MM.1S (cell line): Measurements from ENCODE around the gene RXRA.

Experiments used
- DNase-seq: peaks from one replicate; pipeline ENCODE4 v3.0.0-alpha.2; 2015
- H2AFZ ChIP-seq: fragments of 300-600 bp; sonication (generic); 2 replicates; pipeline ENCODE4 v1.6.0; 2016; ENCODE audit warnings: antibody characterized with exemption, low read length
- H3F3A ChIP-seq: fragments of 300-600 bp; sonication (generic); 2 replicates; pipeline ENCODE4 v1.6.1; 2016; ENCODE audit warnings: mild to moderate bottlenecking, antibody characterized with exemption, low read length, moderate library complexity, mixed read lengths; ENCODE audit not compliant: insufficient read depth
- H3K27ac ChIP-seq: fragments of 300-600 bp; sonication (generic); 2 replicates; pipeline ENCODE4 v1.5.1; 2016; ENCODE audit warnings: mild to moderate bottlenecking, low read length
- H3K27me3 ChIP-seq: fragments of 300-600 bp; sonication (generic); replicated peaks from 2 replicates; pipeline ENCODE4 v1.6.0; 2016; ENCODE audit warnings: low read length; ENCODE audit not compliant: insufficient read depth
- H3K36me3 ChIP-seq: fragments of 300-600 bp; sonication (generic); replicated peaks from 2 replicates; pipeline ENCODE4 v1.6.1; 2016; ENCODE audit warnings: mild to moderate bottlenecking, low read length, mixed read lengths; ENCODE audit not compliant: insufficient read depth
- H3K4me1 ChIP-seq: fragments of 300-600 bp; sonication (generic); 2 replicates; pipeline ENCODE4 v1.6.1; 2016; ENCODE audit warnings: low read length, mixed read lengths
- H3K4me2 ChIP-seq: fragments of 300-600 bp; sonication (generic); 2 replicates; pipeline ENCODE4 v1.6.0; 2016; ENCODE audit warnings: low read depth, low read length
- H3K4me3 ChIP-seq: fragments of 300-600 bp; sonication (generic); 2 replicates; pipeline ENCODE4 v1.5.1; 2016; ENCODE audit warnings: low read length, mixed read lengths
- H3K79me2 ChIP-seq: fragments of 300-600 bp; sonication (generic); 2 replicates; pipeline ENCODE4 v1.6.1; 2016; ENCODE audit warnings: mixed run types, low read length, mixed read lengths
- H3K9ac ChIP-seq: fragments of 300-600 bp; sonication (generic); 2 replicates; pipeline ENCODE4 v1.6.1; 2016; ENCODE audit warnings: low read length, mixed read lengths
- H3K9me2 ChIP-seq: fragments of 300-600 bp; sonication (generic); replicated peaks from 2 replicates; pipeline ENCODE4 v1.6.1; 2016; ENCODE audit warnings: mild to moderate bottlenecking, low read length, mixed read lengths; ENCODE audit not compliant: insufficient read depth
- H3K9me3 ChIP-seq: fragments of 300-600 bp; sonication (generic); replicated peaks from 2 replicates; pipeline ENCODE4 v1.6.1; 2016; ENCODE audit warnings: mild to moderate bottlenecking, low read length, mixed read lengths; ENCODE audit not compliant: insufficient read depth
- H4K20me1 ChIP-seq: fragments of 300-600 bp; sonication (generic); 2 replicates; pipeline ENCODE4 v1.6.1; 2016; ENCODE audit warnings: mild to moderate bottlenecking, low read length, moderate library complexity, mixed read lengths; ENCODE audit not compliant: insufficient read depth
- CTCF ChIP-seq: fragments of 300-600 bp; sonication (generic); IDR thresholded peaks from 2 replicates; pipeline ENCODE4 v1.5.1; 2016; ENCODE audit warnings: antibody characterized with exemption, low read length, mixed read lengths
- EZH2 ChIP-seq: fragments of 300-600 bp; sonication (generic); optimal IDR thresholded peaks from 2 replicates; pipeline ENCODE3; 2017; ENCODE audit warnings: low read depth, mild to moderate bottlenecking, antibody characterized with exemption, low read length, mixed read lengths
- EZH2phosphoT487 ChIP-seq: fragments of 300-600 bp; sonication (generic); IDR thresholded peaks from 2 replicates; pipeline ENCODE4 v1.6.1; 2018; ENCODE audit warnings: antibody characterized with exemption, low read length

RXRA gene

GRCh38 chr9:134410071-134410834 lies 84.0 kb downstream of the RXRA start:
- no peaks in the 10 kb centered on the region; the same call in 1 of the 2 replicates for H3K79me2 ChIP-seq
- no peak for DNase-seq
- TF ChIP-seq EZH2: no peak
- no peak for TF ChIP-seq EZH2phosphoT487
- TF ChIP-seq CTCF: no peak
- H3K27ac ChIP-seq: no peak overlapping the region
- H3K4me2 ChIP-seq: no peak overlapping the region
- H3K9me2 ChIP-seq: no peaks in the 10 kb centered on the region
- no peaks in the 10 kb centered on the region for H3K9me3 ChIP-seq
- no peak overlapping the region for H2AFZ ChIP-seq
- H3K4me3 ChIP-seq: no peak overlapping the region
- no peaks in the 10 kb centered on the region for H4K20me1 ChIP-seq
- no peaks in the 10 kb centered on the region for H3K27me3 ChIP-seq
- no peaks in the 10 kb centered on the region for H3K36me3 ChIP-seq
- peaks cover 16% of the 10 kb centered on the region for H3K4me1 ChIP-seq
- H3F3A ChIP-seq: no peaks in the 10 kb centered on the region
- no peak overlapping the region for H3K9ac ChIP-seq

- Histone ChIP-seq H3F3A (no peaks in the 10 kb centered on the region), H3K4me3 (no peak overlapping the region), H3K4me2 (no peak overlapping the region), H4K20me1 (no peaks in the 10 kb centered on the region), H3K9ac (no peak overlapping the region), H3K4me1 (peaks cover 16% of the 10 kb centered on the region), H3K27ac (no peak overlapping the region), H2AFZ (no peak overlapping the region), H3K9me2 (no peaks in the 10 kb centered on the region), H3K79me2 (no peaks in the 10 kb centered on the region; the same call in 1 of the 2 replicates), H3K9me3 (no peaks in the 10 kb centered on the region), H3K27me3 (no peaks in the 10 kb centered on the region), H3K36me3 (no peaks in the 10 kb centered on the region)
- no peak for DNase-seq
- no peak for TF ChIP-seq EZH2
- TF ChIP-seq CTCF: no peak
- TF ChIP-seq EZH2phosphoT487: no peak
Measured at GRCh38 chr9:134410835-134411217, 84.6 kb downstream of the RXRA start.

- no peak for TF ChIP-seq CTCF
- no peak for TF ChIP-seq EZH2
- H3K79me2 ChIP-seq: no peaks in the 10 kb centered on the region; the same call in 1 of the 2 replicates
- peaks cover 12% of the 10 kb centered on the region for H3K4me1 ChIP-seq
- H3K9me2 ChIP-seq: no peaks in the 10 kb centered on the region
- H3K4me2 ChIP-seq: no peak overlapping the region
- no peak overlapping the region for H3K27ac ChIP-seq
- no peaks in the 10 kb centered on the region for H3K27me3 ChIP-seq
- H3K4me3 ChIP-seq: no peak overlapping the region
- DNase-seq: no peak
- H3F3A ChIP-seq: no peaks in the 10 kb centered on the region
- no peaks in the 10 kb centered on the region for H3K36me3 ChIP-seq
- H3K9ac ChIP-seq: no peak overlapping the region
- H4K20me1 ChIP-seq: no peaks in the 10 kb centered on the region
- H3K9me3 ChIP-seq: no peaks in the 10 kb centered on the region
- H2AFZ ChIP-seq: no peak overlapping the region
Measured at GRCh38 chr9:134411440-134412297, 85.4 kb downstream of the RXRA start.
